ENCODE measurements around the gene FAM118B.

DNA sequence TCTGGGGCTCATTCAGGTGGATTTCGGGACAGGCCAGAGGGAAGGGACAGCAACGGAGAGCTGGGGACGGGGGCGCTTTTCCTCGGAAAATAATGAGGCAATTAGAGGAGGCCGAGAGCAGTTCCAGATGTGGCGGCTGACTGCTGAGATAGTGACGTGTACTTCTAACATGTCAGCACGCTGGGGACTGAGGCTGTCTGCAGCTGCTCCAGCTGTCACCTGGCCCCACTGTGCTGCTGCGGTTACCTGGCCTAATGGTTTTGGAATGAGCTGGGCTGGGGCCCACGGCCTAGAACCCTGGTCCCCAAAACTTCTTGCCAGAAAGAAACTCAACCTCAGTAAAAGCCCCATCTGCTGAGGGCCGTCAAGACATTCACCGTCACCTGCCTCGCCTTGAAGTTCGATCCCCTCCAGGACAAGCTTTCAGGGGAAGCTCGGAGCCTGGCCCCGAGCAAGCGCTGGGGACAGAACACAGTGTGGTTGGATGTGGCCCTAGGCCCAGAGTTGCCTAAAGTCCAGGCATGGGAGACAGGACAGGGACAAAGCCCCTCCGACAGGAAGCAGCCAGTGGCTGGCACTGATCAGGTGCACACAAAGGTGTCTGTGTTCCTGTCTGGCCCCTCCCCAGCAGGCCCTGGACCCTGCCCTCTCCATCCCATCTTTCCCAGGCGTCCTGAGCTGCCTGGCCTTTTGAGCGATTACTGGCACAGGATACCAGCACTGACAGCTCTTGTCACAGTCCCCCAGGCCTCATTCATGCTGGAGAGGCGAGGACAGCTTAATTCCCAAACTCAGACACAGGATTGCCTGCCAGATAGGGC is 22.3 kb upstream of the FAM118B start:
- TF ChIP-seq CTCF (IDR thresholded peaks at IDR 0.05; ENCODE audit: low read depth, low read length, missing input control), result no peak
- no peak for TF ChIP-seq RAD21 (IDR thresholded peaks at IDR 0.05)
- TF ChIP-seq TAF1 (conservative IDR thresholded peaks at IDR 0.05), result no peak
- TF ChIP-seq YY1 (IDR thresholded peaks at IDR 0.05), result no peak
- TF ChIP-seq ATF3 (IDR thresholded peaks at IDR 0.05), result no peak
- no peak for TF ChIP-seq SP1 (IDR thresholded peaks at IDR 0.05)
- no peak for TF ChIP-seq GABPA (IDR thresholded peaks at IDR 0.05 in 1 of 2, conservative IDR thresholded peaks at IDR 0.05 in 1 of 2)
- TF ChIP-seq JUND (IDR thresholded peaks at IDR 0.05), result no peak
- no peak for TF ChIP-seq FOXA1 (IDR thresholded peaks at IDR 0.05)
- TF ChIP-seq, protein P1, sequence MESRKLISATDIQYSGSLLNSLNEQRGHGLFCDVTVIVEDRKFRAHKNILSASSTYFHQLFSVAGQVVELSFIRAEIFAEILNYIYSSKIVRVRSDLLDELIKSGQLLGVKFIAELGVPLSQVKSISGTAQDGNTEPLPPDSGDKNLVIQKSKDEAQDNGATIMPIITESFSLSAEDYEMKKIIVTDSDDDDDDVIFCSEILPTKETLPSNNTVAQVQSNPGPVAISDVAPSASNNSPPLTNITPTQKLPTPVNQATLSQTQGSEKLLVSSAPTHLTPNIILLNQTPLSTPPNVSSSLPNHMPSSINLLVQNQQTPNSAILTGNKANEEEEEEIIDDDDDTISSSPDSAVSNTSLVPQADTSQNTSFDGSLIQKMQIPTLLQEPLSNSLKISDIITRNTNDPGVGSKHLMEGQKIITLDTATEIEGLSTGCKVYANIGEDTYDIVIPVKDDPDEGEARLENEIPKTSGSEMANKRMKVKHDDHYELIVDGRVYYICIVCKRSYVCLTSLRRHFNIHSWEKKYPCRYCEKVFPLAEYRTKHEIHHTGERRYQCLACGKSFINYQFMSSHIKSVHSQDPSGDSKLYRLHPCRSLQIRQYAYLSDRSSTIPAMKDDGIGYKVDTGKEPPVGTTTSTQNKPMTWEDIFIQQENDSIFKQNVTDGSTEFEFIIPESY (IDR thresholded peaks at IDR 0.05), result no peak
- TF ChIP-seq REST (IDR thresholded peaks at IDR 0.05), result no peak
